ENCODE results near the gene AWAT2.
"Not testable (repeated sequence)": the region's sequence is repeated elsewhere in the genome, so short reads cannot be mapped to it uniquely, and the experiment has no call there.

The AWAT2 gene

DNA sequence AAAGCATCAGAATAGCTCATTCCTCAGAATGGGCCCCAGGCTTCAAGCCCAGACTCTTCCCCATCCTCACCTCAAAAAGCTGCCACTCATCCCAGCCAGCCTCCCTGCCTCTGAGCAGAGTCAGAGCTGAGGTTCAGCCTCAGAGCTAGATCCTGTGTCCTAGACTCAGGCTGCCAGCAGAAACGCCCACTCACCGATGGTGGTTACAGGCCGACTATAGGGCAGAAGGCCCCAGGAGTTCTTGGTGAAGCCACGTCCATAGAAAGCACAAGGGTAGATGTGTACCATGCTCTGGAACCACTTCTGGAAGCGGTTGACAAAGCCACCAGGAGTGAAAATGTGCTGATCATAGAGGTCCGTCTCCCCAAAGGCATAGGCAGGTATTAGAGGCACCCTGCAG, 7.7 kb downstream of the AWAT2 start:
- DNase-seq = no peak

DNA sequence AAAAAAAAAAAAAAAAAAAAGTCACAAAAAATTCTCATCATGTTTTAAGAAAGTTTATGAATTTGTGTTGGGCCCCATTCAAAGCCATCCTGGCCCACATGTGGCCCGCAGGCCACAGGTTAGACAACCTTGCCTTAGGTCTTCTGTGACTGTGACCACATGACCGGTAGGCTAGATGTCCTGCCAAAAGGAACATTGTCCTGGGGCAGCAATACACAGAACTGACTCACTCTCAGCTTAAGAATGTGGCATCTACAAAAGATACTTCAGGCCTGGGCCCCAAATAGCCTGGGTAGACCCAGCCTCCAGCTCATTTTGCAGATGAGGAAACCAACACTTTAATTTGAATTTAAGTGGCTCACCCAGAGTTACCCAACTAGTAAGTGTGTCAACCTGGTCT, 10.0 kb downstream of the AWAT2 start:
- DNase-seq = no peak

DNA sequence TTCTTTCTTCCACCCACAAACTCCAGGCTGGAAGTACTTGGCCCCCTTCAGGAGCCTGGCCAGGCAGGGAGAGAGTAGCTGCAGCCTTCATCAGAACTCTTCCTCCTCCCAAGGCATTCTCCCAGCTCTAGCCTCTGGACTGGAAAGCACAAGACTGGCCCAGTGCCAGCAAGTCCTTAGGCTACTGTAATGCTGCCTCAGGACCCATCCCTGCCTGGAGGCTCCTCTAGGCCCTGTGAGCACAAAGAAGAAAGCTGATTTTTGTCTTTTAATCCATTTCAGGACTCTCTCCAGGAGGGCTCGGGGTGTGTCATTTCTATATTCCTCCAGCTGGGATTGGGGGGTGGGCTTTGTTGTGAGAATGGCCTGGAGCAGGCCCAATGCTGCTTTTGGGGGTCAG, 10.8 kb downstream of the AWAT2 start:
- DNase-seq = no peak

DNA sequence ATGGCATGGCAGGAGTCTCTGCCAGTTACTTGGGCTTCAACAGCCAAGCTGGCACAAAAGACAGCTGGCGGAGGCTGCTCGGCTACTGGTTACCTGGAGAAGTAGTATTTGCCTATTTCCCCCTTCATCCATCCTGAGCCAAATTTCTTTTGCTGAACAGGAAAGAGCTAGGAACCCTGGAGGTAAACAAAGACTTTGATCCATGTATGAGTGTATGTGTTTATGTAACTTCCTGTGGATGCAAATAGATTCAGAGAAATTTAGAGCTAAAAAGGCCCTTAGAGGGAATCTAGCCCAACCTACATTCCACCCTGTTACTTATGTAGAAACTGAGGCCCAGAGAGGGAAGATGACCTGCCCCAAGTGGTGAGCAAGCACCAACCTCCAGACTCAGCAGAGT, 11.2 kb downstream of the AWAT2 start:
- no peak for DNase-seq

DNA sequence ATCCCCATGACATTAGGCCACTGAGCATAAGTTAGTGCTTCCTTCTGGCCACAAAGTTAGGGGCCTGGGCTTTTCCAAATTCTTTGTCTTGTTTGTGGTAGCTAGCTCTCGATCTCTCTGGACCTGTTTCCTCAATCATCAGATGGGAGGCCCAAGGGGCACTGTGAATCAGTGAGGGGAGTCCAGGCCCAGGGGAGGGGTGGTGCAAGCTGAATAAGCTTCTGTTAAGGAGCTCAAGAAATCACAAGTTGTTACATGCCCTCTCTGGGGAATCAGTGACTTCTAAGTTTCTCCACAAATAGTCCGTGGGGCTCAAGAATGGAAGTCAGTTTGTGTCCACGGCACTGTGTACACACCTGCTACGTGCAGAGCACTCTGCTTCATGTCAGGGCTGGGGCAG, 15.1 kb downstream of the AWAT2 start:
- DNase-seq = no peak

DNA sequence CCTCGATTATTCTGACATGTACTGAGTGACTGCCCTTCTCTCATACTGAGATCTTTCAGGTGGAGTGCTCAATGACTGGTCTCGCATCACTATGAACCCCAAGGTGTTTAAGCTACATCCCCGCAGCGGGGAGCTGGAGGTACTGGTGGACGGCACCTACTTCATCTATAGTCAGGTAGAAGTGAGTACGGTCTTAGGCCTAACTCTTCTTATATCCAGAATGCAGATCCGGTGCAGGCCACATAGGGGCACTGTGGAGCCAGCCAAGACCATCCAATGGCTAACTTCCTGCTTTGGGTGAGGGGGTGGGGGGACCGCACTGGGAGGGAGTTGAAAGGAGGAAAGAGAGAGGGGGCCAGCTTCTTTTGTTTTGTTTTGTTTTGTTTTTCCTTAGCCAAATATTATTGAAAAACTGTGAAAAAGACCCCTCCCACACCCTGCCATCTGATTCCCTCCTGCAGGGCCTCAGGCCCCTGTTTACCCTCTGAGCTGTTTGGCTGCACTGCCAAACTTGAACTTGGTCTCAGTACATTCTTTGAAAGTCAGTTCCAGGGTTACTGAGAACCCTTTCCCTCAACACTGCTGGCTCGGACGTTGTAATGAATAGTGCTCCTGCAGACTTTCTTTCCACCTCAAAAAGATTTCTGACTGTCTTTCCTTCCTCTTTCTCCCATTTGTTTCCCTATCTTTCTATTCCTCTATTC, 16.2 kb downstream of the AWAT2 start:
- no peak for DNase-seq

DNA sequence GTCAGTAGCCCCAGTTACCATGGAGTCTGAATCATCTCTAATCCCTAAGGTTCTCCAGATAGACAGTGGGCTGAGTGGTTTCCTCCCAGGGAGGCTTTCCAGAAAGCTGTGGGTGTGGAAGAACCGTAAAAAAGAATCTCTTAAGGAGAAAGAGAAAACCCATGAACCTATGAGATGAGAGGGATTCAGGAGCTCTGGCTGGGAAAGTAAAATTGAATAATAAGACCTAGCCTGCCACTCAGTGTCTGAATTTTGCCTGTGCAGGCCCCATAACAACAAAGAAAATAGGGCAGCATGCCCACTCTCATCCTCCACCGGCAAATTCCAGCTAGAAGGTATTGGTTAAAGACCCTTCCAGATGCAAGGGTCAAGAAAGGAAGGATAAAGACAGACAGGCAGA, 16.9 kb downstream of the AWAT2 start:
- no peak for DNase-seq

DNA sequence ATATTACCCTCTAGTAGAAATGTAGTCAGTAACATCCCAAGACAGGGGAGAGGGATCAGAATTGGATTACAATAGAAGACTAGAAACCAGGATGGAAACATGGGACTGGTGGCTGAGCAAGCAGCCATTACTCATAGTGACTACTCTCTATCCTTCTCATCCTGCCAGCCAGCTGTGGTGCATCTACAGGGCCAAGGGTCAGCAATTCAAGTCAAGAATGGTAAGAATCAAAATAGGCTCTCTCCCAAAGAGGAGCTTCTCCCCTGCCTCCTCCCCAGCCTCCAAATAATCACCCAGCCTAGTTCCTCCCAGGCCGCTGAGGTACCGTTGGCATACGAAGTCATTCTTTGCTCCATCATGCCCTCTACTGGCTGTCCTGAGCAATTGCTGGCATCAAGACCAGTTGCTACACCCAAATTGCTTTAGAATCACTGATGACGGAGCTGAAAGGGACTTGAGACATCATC, 19.4 kb downstream of the AWAT2 start:
- peak; percentile 2 for DNase-seq

DNA sequence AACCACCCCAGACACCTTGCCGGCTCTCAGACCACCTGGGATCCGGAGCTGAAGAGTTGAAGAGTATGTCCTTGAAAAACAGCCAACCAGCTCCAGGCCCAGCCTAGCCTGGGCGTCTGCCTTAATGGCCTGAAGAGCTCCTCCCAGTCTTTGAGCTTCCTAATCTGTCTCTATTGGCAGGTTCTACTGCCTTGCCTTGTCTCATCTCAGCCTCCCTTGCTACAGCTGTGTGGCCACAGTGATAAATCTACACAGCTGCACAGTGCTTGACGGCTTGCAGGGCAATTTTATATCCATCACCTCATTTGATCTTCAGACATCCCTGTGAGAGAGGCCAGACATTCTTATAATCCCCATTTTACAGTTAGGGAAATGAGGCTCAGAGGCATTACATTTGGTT, 19.9 kb downstream of the AWAT2 start:
- no peak for DNase-seq

DNA sequence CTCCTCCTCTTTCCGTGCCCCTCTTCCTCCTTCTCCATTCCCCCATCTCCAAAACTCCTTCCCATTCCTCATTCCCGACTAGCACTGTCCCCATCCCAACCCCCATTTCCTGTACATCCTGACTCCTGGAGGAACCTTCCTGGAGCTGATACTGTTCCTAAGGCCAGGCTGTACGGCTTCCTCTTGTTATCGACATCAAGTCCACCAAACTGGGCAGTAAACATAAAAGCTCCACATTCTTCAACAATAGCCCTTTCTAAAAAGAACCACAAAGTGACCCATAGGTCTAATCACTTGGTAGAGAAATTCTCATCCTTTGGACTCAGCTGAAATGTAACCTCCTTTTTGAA, 22.9 kb downstream of the AWAT2 start:
- no peak for DNase-seq

DNA sequence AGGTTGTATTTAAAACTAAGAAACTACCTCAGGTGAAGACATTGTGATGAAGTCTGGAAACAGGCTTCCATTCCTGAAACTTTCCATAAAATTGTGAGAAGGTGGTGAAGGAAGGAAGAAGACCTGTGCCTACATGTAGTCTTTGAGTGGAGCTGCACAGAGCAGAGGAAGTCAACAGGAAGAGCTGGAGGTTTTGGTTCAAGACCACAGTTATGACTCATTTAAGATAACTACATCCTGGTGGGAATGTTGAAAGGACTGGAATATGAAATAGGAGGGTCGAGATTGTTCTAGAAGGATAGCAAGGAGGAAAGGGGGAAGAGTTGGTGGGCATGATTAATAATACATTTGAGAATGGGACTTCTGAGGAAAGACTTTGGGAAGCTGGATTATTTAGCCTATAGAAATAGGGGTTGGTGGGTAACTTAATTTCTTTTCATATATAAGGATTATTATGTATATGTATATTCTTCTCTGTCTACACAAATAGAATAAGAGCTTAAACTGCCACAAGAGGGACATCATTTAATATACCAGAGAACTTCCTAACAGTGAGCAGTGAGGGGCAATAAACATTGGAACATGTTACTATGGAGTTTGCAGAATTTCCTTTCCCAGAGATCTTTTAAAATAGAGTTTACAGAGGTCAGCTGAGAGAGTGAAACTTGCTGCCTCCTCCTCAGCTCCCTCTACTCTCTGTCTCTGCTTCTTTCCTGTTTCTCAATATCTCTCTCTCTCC, 23.5 kb downstream of the AWAT2 start:
- no peak for DNase-seq

DNA sequence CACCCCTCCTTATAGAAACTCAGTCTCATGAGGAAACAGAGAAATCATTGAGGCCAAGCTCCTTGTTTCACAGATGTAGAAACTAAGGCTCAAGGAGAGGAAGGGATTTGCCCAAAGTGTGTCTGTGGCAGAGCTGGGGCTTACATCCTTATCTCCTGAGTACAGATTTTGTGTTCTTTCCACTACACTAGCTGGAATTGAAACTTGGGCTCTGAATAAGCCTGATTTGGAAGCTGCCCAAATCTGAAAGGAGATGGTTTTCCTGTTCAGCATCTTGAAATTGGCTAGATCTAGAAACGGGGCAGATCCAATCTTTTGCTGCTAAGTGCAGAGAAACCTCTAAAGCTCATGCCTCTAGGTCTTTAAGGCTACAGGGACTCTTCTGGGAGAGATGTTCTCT, 24.3 kb downstream of the AWAT2 start:
- DNase-seq = no peak

DNA sequence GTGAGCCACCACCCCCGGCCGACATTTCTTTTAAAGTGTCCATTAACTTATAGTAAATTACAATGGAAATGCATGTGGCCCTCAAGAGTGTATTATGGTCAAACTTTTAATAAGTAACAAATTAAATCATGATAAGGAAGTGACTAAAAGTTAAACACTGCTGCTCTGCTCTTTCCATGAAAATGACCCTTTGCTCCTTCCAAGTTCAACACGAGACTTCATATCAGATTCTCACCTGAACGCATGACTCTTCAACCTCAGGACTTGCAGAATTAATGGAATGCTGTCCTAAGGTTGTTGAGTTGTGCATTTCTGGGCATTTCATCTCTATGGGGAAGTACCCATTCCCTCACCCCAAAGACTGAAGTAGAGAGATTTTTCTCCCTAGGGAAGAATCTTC, 27.1 kb downstream of the AWAT2 start:
- DNase-seq = no peak

DNA sequence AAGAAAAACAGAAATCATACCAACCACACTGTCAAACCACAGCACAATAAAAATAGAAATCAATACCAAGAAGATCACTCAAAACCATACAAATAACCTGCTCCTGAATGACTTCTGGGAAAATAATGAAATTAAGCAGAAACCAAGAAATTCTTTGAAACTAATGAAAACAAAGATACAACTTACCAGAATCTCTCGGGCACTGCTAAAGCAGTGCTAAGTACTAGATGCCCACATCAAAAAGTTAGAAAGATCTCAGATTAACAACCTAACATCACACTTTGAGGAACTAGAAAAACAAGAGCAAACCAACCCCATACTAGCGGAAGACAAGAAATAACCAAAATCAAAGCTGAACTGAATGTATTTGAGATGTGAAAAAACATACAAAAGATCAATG, 33.2 kb downstream of the AWAT2 start:
- DNase-seq = no peak

DNA sequence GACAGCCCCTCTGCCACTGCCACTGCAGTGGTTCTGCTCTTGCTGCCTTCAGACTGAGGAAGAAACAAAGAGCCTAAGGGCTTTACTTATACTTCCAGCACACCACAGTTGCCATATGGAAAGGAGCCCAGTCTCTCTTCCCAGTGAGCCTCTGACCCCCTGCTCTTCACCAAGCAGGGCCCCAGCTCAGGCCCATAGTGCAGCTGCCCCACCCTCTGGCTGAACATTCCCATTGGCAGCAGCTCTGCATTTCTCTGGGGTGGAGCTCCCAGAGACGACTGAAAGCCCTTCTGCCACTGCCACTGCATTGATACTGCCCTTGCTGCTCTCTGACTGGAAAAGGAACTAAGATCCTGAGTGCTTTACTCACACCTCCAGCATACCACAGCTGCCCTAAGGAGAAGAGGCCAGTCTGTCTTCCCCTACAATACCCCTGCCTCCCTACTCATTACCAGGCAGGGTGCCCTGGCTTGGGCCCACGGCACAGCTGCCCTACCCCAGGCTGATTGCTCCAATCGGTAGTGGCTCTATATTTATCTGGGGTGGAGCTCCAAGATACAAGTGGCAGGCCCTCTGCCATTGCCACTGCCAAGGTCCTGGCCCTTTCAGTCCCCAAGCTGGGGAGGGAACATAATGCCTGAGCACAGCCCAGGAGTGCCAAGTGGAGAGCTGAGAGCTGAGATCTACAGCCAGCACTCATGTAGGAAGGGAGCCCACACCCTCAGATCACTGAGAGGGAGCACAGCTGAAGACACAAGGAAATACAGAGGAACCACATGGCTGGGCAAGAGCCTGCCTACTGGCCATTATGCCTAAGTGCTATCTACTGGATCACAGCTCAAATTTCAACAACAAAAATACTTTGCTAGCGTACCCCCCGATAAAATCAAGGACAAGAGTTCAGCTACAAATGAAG, 36.0 kb downstream of the AWAT2 start:
- no peak for DNase-seq

DNA sequence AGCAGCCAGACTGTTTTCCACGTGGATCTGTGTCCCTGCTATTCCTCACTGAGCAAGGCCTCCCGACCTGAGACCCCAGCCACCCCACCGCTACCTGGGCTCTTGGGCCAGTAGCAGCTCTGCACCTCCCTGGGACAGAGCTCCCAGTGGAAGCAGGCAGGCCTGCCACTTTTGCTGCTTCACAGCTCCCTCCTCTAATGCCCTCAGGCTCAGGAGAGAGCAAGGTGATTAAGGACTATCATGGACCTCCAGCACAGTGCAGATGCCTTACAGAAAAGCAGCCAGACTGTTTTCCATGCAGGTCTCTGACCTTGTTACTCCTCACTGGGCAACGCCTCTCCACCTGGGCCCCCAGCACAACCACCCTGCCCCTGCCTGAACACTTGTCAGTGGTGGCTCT, 37.0 kb downstream of the AWAT2 start:
- DNase-seq = no peak

DNA sequence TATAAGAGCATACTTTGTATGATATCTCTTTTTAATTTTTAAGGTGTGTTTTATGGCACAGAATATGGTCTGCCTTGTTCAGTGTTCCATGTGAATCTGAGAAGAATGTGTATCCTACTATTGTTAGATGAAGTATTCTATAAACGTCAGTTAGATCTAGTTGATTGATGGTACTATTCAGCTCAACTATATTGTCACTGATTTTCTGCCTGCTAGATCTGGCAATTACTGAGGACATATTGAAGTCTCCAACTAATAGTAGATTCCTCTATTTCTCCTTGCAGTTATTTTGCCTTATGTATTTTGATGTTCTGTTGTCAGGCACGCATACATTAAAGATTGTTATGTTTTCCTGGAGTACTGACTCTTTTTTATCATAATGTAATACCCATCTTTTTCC, 39.8 kb downstream of the AWAT2 start:
- DNase-seq = no peak

DNA sequence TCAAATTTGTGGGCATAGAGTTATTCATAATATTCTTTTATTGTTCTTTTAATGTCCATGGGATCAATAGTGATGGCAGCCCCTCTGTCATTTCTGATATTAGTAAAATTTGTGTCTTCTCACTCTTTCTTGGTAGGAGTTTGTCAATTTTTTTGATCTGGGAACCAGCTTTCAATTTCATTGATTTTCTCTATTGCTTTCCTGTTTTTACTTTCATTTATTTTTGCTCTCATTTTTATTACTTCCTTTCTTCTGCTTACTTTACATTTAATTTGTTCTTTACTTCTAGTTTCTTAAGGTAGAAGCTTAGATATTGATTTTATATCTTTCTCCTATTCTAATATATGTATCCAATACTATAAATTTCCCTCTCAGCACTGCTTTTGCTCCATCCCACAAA, 40.7 kb downstream of the AWAT2 start:
- DNase-seq = no peak

DNA sequence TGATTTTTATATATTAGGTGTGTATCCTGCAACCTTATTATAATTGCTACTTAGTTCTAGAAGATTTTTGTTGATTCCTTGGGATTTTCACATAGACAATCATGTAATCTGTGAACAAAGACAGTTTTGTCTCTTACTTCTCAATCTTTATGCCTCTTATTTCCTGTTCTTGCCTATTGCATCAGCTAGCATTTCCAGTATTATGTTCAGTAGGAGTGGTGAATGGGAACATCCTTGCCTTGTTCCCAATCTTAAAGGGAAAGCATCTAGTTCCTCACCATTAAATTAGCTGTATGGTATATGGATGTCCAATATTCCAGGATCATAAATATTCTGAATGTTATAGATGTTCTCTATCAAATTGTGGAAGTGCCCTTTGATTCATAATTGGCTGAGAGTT, 41.8 kb downstream of the AWAT2 start:
- no peak for DNase-seq

DNA sequence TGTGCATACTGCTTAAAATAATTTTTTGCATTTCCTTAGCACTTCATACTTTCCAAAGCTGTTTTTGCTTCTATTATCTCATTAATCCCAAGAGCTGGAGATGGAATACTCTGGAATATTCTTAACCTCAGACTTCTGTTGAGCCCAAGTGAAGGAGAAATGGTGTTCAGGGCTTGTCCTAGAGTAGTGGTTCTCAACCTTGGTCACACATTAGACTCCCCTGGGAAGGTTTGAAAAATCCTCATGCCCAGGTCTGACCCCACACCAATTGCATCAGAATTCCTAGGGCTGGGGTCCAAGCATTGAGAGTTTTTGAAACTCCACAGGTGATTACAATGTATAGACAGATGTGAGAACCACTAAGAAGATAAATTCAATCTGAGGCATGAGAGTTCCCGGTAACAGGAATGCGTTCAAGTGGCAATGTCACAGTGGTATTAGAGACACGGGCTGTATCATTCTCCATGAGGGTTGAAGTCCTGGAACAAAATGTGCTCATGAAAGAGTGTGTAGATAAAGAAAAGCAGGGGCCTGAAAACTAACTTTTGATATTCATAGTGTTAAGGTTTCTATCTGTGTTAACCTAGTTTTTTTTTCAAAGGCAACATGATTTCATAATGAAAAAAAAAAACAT, 47.9 kb downstream of the AWAT2 start:
- DNase-seq = no peak

DNA sequence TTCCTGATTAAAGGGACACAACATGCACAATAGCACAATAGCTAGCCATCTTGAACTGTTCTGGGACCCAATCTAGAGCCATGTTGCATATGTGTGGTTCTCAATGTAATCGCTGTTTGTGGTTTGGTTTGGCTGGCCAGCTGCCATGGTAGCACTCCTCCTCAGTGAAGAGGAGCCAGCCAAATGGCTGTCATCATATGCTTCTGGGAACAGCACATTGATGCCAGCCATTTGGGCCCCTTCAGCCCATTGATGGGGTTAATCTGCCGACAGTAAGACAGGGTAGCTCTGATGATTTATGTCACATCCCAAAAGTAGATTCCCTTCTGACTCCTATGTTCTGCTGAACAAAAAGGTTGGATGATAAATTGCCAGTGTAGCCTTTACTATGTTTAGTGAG, 48.5 kb downstream of the AWAT2 start:
- DNase-seq = no peak

DNA sequence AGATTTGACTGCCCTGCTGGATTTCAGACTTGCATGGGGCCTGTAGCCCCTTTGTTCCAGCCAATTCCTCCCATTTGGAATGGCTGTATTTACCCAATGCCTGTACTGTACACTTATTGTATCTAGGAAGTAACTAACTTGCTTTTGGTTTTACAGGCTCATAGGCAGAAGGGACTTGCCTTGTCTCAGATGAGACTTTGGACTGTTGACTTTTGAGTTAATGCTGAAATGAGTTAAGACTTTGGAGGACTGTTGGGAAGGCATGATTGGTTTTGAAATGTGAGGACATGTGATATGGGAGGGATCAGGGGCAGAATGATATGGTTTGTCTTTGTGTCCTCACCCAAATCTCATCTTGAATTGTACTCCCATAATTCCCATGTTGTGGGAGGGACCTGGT, 51.4 kb downstream of the AWAT2 start:
- not testable (repeated sequence) for DNase-seq

DNA sequence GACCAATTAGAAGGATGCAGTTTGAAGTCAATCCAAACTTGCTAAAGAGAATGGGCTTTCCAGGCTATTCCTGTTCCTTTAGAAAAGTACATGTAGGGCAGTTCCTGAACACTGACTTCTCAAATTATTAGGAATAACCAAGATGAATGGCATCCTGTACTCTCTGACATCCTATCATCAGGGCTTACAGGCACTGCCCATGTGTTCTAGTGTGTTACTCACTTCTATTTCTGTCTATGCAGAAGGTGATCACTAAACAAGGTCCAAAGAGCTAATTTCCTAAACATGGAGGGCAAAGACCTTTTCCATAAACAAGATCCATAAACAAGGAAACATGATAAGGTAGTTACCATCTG, 53.6 kb downstream of the AWAT2 start:
- DNase-seq = no peak

Measured in SHP77 treated with DMSO at 0.1 percent for 48 hours (cell line).